Ectodermal cell (in vitro differentiated cells): ENCODE data around the gene HS3ST6.
"Not testable (repeated sequence)": the region's sequence is repeated elsewhere in the genome, so short reads cannot be mapped to it uniquely, and the experiment has no call there.

Experiments
- H3K27ac ChIP-seq: 2 replicates; pipeline ENCODE4 v1.7.0; 2013; ENCODE audit warnings: mild to moderate bottlenecking, low read depth, low read length; ENCODE audit not compliant: insufficient read depth, poor library complexity, severe bottlenecking
- H3K27me3 ChIP-seq: 2 replicates; pipeline ENCODE4 v1.7.0; 2013; ENCODE audit warnings: mild to moderate bottlenecking, low read length; ENCODE audit not compliant: insufficient read depth, control insufficient read depth, poor library complexity, severe bottlenecking
- H3K36me3 ChIP-seq: one replicate; pipeline ENCODE4 v1.7.0; 2013; ENCODE audit warnings: low read length; ENCODE audit not compliant: control insufficient read depth, insufficient read depth
- H3K4me1 ChIP-seq: one replicate; pipeline ENCODE4 v1.7.0; 2013; ENCODE audit warnings: low read length; ENCODE audit not compliant: control insufficient read depth, insufficient read depth
- H3K4me3 ChIP-seq: 2 replicates; pipeline ENCODE4 v1.7.0; 2013; ENCODE audit warnings: low read depth, low read length, control low read depth; ENCODE audit not compliant: insufficient read depth
- H3K9me3 ChIP-seq: 2 replicates; pipeline ENCODE4 v1.7.0; 2013; ENCODE audit warnings: mild to moderate bottlenecking, low read length, moderate library complexity; ENCODE audit not compliant: control insufficient read depth
- WGBS, 2 experiments: methylation state at CpG; one replicate each; pipeline ENCODE4 v1.1.7; 2013; ENCODE audit warnings: missing lambda C conversion rate in 2 of 2; 5-methylcytosine and 5-hydroxymethylcytosine counted together

The HS3ST6 gene

GRCh38 chr16:1877804-1878203, 40.4 kb downstream of the HS3ST6 start:
- no peak overlapping the region for H3K4me3 ChIP-seq
- H3K27me3 ChIP-seq, result peaks cover 32% of the 10 kb centered on the region
- H3K9me3 ChIP-seq, result no peaks in the 10 kb centered on the region
- H3K27ac ChIP-seq, result no peak overlapping the region
- no peaks in the 10 kb centered on the region for H3K36me3 ChIP-seq
- WGBS, 2 experiments, result 76 to 78% methylated on average over 10 to 11 of the region's 11 CpGs
- no peaks in the 10 kb centered on the region for H3K4me1 ChIP-seq

- Histone ChIP-seq H3K27ac (no peak overlapping the region), H3K27me3 (peaks cover 39% of the 10 kb centered on the region), H3K4me3 (no peak overlapping the region), H3K36me3 (no peaks in the 10 kb centered on the region), H3K9me3 (no peaks in the 10 kb centered on the region), H3K4me1 (no peaks in the 10 kb centered on the region)
- 61 to 71% methylated on average over 6 of the region's 6 CpGs for WGBS, 2 experiments
Measured at GRCh38 chr16:1877089-1877488, 41.1 kb downstream of the HS3ST6 start.

- Histone ChIP-seq H3K4me3 (no peak overlapping the region), H3K9me3 (no peaks in the 10 kb centered on the region), H3K4me1 (no peaks in the 10 kb centered on the region), H3K27ac (no peak overlapping the region), H3K27me3 (peaks cover 43% of the 10 kb centered on the region), H3K36me3 (no peaks in the 10 kb centered on the region)
- WGBS, 2 experiments, result 88 to 90% methylated on average over 6 to 7 of the region's 7 CpGs
Measured at GRCh38 chr16:1876468-1876867, 41.7 kb downstream of the HS3ST6 start.

- H3K27ac ChIP-seq, H3K4me3 ChIP-seq, H3K9me3 ChIP-seq, H3K36me3 ChIP-seq, H3K4me1 ChIP-seq: not testable (repeated sequence)
- WGBS, 2 experiments, result 88 to 91% methylated on average over 13 of the region's 13 CpGs
- peaks cover 43% of the 10 kb centered on the region for H3K27me3 ChIP-seq
Measured at GRCh38 chr16:1876066-1876465, 42.1 kb downstream of the HS3ST6 start.

- no peaks in the 10 kb centered on the region for H3K36me3 ChIP-seq
- 83 to 85% methylated on average over 4 to 6 of the region's 6 CpGs for WGBS, 2 experiments
- H3K27me3 ChIP-seq, result peaks cover 43% of the 10 kb centered on the region
Measured at GRCh38 chr16:1874854-1875253, 43.4 kb downstream of the HS3ST6 start.

GRCh38 chr16:1871974-1872635, 46.1 kb downstream of the HS3ST6 start, which contains the start of gene MEIOB:
TSS of gene MEIOB (minus strand) at chr16:1872164. CDS start at chr16:1868175, 3,989 bp downstream.
- Histone ChIP-seq H3K36me3 (no peaks in the 10 kb centered on the region), H3K9me3 (no peaks in the 10 kb centered on the region), H3K4me3 (no peak within 1 kb of the TSS), H3K27me3 (peaks cover 33% of the 10 kb centered on the region), H3K4me1 (no peaks in the 10 kb centered on the region), H3K27ac (no peak within 1 kb of the TSS)
- 22% methylated on average over 67 to 68 of the region's 68 CpGs for WGBS, 2 experiments

More at GRCh38 chr16:1874854-1875253, 43.4 kb downstream of the HS3ST6 start:
- no peak overlapping the region for H3K4me3 ChIP-seq
- no peak overlapping the region for H3K27ac ChIP-seq
- no peaks in the 10 kb centered on the region for H3K9me3 ChIP-seq
- no peaks in the 10 kb centered on the region for H3K4me1 ChIP-seq

- WGBS, 2 experiments, result 71 to 74% methylated on average over 9 of the region's 9 CpGs
- Histone ChIP-seq H3K4me1 (no peaks in the 10 kb centered on the region), H3K27me3 (peaks cover 31% of the 10 kb centered on the region), H3K27ac (no peak overlapping the region), H3K9me3 (no peaks in the 10 kb centered on the region), H3K36me3 (no peaks in the 10 kb centered on the region), H3K4me3 (no peak overlapping the region)
Measured at GRCh38 chr16:1870365-1871082, 47.7 kb downstream of the HS3ST6 start.

- Histone ChIP-seq H3K9me3 (no peaks in the 10 kb centered on the region), H3K27ac (no peak overlapping the region), H3K27me3 (peaks cover 23% of the 10 kb centered on the region), H3K4me3 (no peak overlapping the region), H3K4me1 (no peaks in the 10 kb centered on the region), H3K36me3 (no peaks in the 10 kb centered on the region)
- 66 to 73% methylated on average over 6 of the region's 6 CpGs for WGBS, 2 experiments
Measured at GRCh38 chr16:1865902-1866690, 52.1 kb downstream of the HS3ST6 start.

- WGBS, 2 experiments, result 31 to 37% methylated on average over 4 of the region's 4 CpGs
Measured at GRCh38 chr16:1863681-1864460, 54.3 kb downstream of the HS3ST6 start.

More at GRCh38 chr16:1863681-1864460, 54.3 kb downstream of the HS3ST6 start:
- Histone ChIP-seq H3K27me3 (peaks cover 45% of the 10 kb centered on the region), H3K36me3 (no peaks in the 10 kb centered on the region), H3K4me1 (no peaks in the 10 kb centered on the region), H3K9me3 (no peaks in the 10 kb centered on the region), H3K4me3 (no peak overlapping the region), H3K27ac (no peak overlapping the region)
